K562 (cell line): ENCODE measurements around the gene PRR7. TPM values are rescaled to one million over a fixed set of nuclear protein-coding genes. Genes with fewer than 3 reads are reported as not detected.

Experiments
- ATAC-seq: fragments of 200-7000 bp; cut with Tn5 transposase; 3 replicates; pipeline ENCODE4 v1.9.1; 2020; ENCODE audit warnings: moderate library complexity
- BruUV-seq: library from RNA; stranded (reverse); fragments of 400-500 nt; replicated peaks from 2 replicates; lab custom pipeline; 2021; lab: Mats Ljungman, UMichigan
- CTCF ChIA-PET: fragments of 300-600 bp; formaldehyde crosslinking; extraction: SDS; loops from one replicate; lab custom pipeline; 2021; ENCODE audit warnings: low intra/inter-chr PET ratio; lab: Yijun Ruan, JAX
- POLR2A ChIA-PET: fragments of 300-600, 350-650 bp; sonication (Branson Sonifier 250); formaldehyde crosslinking; extraction: SDS; loops from one replicate; lab custom pipeline; 2021; ENCODE audit warnings: antibody characterized with exemption, inconsistent platforms; lab: Yijun Ruan, JAX
- DNase-seq, 4 experiments: peaks; one replicate each; pipeline versions ENCODE4 v3.0.0 to v3.0.0-alpha.2; 2011 to 2018; ENCODE audit warnings: low spot score in 3 of 4, mixed read lengths in 3 of 4; ENCODE audit errors: extremely low read depth in 1 of 4
- FAIRE-seq: peaks from 2 replicates; lab custom pipeline; 2011; peaks lifted over from hg19 to GRCh38; lab: Jason Lieb, UNC
- H2AFZ ChIP-seq: 2 replicates; pipeline ENCODE4 v1.6.0; 2011; ENCODE audit warnings: low read depth, low read length, control low read depth, inconsistent platforms
- H3K27ac ChIP-seq: fragments of 200-600 bp; 3 replicates; pipeline ENCODE4 v1.8.0; 2011; ENCODE audit warnings: low read depth, mild to moderate bottlenecking, control low read depth, inconsistent platforms, low read length, moderate library complexity, mixed read lengths; ENCODE audit errors: extremely low read depth
- H3K27me3 ChIP-seq, 2 experiments: fragments of 300-600 bp in 1 of 2; 2 replicates in 1 of 2; 3 replicates in 1 of 2; pipeline versions ENCODE4 v1.6.0 to v1.8.0; 2011; ENCODE audit warnings: inconsistent platforms in 2 of 2, low read length in 2 of 2, mild to moderate bottlenecking in 1 of 2, mixed read lengths in 1 of 2, moderate library complexity in 1 of 2; ENCODE audit not compliant: control insufficient read depth in 2 of 2, insufficient read depth in 2 of 2
- H3K36me3 ChIP-seq: fragments of 300-600 bp; 3 replicates; pipeline ENCODE4 v1.8.0; 2011; ENCODE audit warnings: mild to moderate bottlenecking, low read length, inconsistent platforms; ENCODE audit not compliant: control insufficient read depth, insufficient read depth
- H3K4me1 ChIP-seq, 2 experiments: fragments of 200-600 bp in 1 of 2; replicated peaks in 1 of 2; 2 replicates in 1 of 2; 3 replicates in 1 of 2; pipeline versions ENCODE4 v1.5.1 to v1.8.0; 2011; ENCODE audit warnings: inconsistent platforms in 2 of 2, low read length in 2 of 2, mild to moderate bottlenecking in 1 of 2, mixed read lengths in 1 of 2, moderate library complexity in 1 of 2; ENCODE audit not compliant: control insufficient read depth in 2 of 2, insufficient read depth in 2 of 2
- H3K4me2 ChIP-seq: 2 replicates; pipeline ENCODE4 v1.6.1; 2011; ENCODE audit warnings: low read length, control low read depth, inconsistent platforms, mixed read lengths; ENCODE audit not compliant: insufficient read depth
- H3K4me3 ChIP-seq: fragments of 200-600 bp; sonication (generic), shearing (Covaris generic); 2 replicates; pipeline ENCODE4 v1.5.1; 2016; ENCODE audit warnings: control low read depth, inconsistent platforms
- H3K79me2 ChIP-seq: fragments of 200-600 bp; 3 replicates; pipeline ENCODE4 v1.8.0; 2011; ENCODE audit warnings: low read length, inconsistent platforms; ENCODE audit not compliant: control insufficient read depth, insufficient read depth
- H3K9ac ChIP-seq, 2 experiments: 2 replicates each; pipeline versions ENCODE4 v1.6.0 to v1.6.1; 2011; ENCODE audit warnings: low read depth in 2 of 2, low read length in 2 of 2, control low read depth in 1 of 2, inconsistent platforms in 1 of 2, mild to moderate bottlenecking in 1 of 2, mixed read lengths in 1 of 2; ENCODE audit not compliant: insufficient read depth in 1 of 2
- H3K9me1 ChIP-seq: one replicate; pipeline ENCODE4 v1.6.0; 2011; ENCODE audit warnings: inconsistent platforms, mild to moderate bottlenecking, low read length, moderate library complexity; ENCODE audit not compliant: control insufficient read depth, insufficient read depth
- H3K9me3 ChIP-seq: replicated peaks from 2 replicates; pipeline ENCODE4 v1.5.1; 2011; ENCODE audit warnings: low read depth, low read length, inconsistent platforms; ENCODE audit not compliant: control insufficient read depth, insufficient read depth
- H4K20me1 ChIP-seq: replicated peaks from 2 replicates; pipeline ENCODE4 v1.6.1; 2011; ENCODE audit warnings: low read length, inconsistent platforms, mixed read lengths; ENCODE audit not compliant: control insufficient read depth, insufficient read depth
- CC2D1A ChIP-seq: fragments of 450-650 bp; IDR thresholded peaks from 2 replicates; pipeline ENCODE4 v1.6.1; 2017; ENCODE audit warnings: mild to moderate bottlenecking
- MCM2 ChIP-seq: fragments of 450-650 bp; IDR thresholded peaks from 2 replicates; pipeline ENCODE4 v1.6.1; 2017; ENCODE audit warnings: low read depth, mild to moderate bottlenecking
- POLR2G ChIP-seq: fragments of 200-400 bp; formaldehyde crosslinking; IDR thresholded peaks from 2 replicates; pipeline ENCODE4 v1.6.1; 2017; ENCODE audit warnings: low read depth, mild to moderate bottlenecking, antibody characterized with exemption, low read length, moderate library complexity
- TCF7L2 ChIP-seq: fragments of 150-350 bp; IDR thresholded peaks from 2 replicates; pipeline ENCODE4 v1.6.1; 2016; ENCODE audit warnings: low read depth, mild to moderate bottlenecking, low read length, moderate library complexity
- WGBS: fragments of 100-300 bp; shearing (Covaris generic); methylation state at CpG from one replicate; pipeline ENCODE4 v1.1.6; 2016; ENCODE audit warnings: low coverage, mixed read lengths; ENCODE audit not compliant: insufficient coverage; ENCODE audit errors: missing lambda C conversion rate; 5-methylcytosine and 5-hydroxymethylcytosine counted together
- in situ Hi-C: fragments of 300-500 bp; cut with MboI; formaldehyde crosslinking; loops from 4 replicates; pipeline ENCODE4 v1.15.0; 2018; ENCODE audit warnings: inconsistent platforms, mixed read lengths
- intact Hi-C: fragments of 100-400 bp; cut with micrococcal nuclease; formaldehyde crosslinking; loops from 2 replicates; pipeline ENCODE4 v1.14.2; 2022
- polyA plus RNA-seq, 8 experiments: library from polyadenylated mRNA; depleted of rRNA in 4 of 8; stranded (reverse) in 5 of 8; unstranded in 3 of 8; fragments of >200 nt; fragmentation: Nextera tagmentation in 2 of 8; fragmentation: Illumina TruSeq in 1 of 8; extraction: Ambion mirVana in 2 of 8; extraction: Trizol in 1 of 8; gene quantifications; 2 replicates each; pipeline versions ENCODE4 v1.2.1 to v1.2.3, GENCODE V29; 2011 to 2014; ENCODE audit warnings: inconsistent platforms in 1 of 8, missing spikeins in 1 of 8
- total RNA-seq, 7 experiments: library from RNA; depleted of rRNA in 6 of 7; stranded (reverse); fragments of >200 nt in 6 of 7; fragmentation: Illumina TruSeq in 2 of 7; extraction: Trizol in 2 of 7; gene quantifications; 2 replicates each; pipeline versions ENCODE4 v1.2.1 to v1.2.3, GENCODE V29; 2011 to 2021; ENCODE audit warnings: low replicate concordance in 1 of 7

Gene PRR7
- total and polyA plus RNA-seq, 9 of the 15 experiments (the other 6 are each of a cell fraction or from before 2014, with no cell fraction given) = 0.80 to 11.3 (median 10.4) TPM; not detected in 4

DNA sequence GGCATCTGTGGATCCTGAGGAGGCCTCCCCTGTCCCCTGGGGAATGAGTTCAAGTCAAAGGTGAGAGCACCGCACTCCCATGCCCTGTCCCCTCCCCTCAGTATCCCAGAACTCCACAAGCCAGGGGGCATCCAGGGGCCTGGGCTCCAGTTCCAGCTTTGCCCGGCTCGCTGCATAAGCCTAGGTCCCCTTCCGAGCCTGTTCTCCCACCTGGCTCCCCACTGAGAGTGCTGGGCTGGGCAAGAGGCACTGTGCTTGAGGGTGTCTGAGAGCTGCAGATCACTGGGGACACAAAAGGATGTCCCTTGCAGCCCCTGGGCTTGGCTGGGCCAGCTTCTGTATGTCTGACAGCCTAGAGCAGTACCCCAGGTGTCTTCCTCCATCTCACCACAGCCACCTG is 58.5 kb downstream of the PRR7 start:
- Histone ChIP-seq H3K27me3 (no peaks in the 10 kb centered on the region), H4K20me1 (no peaks in the 10 kb centered on the region), H3K36me3 (peaks cover 24% of the 10 kb centered on the region), H3K79me2 (peaks cover 15% of the 10 kb centered on the region; the same call in 2 of the 3 replicates), H3K4me3 (no peak overlapping the region), H3K9me3 (no peaks in the 10 kb centered on the region), H3K9ac (peak overlapping the region in 1 of 2 experiments; percentile 1; a peak in 2 of 4 replicates), H3K4me2 (no peak overlapping the region), H3K27ac (no peak overlapping the region), H2AFZ (no peak overlapping the region), H3K4me1 (peaks cover 31 to 65% of the 10 kb centered on the region in 2 experiments), H3K9me1 (no peaks in the 10 kb centered on the region)
- ATAC-seq (no peak), FAIRE-seq (no peak), DNase-seq (no peak)
- in situ Hi-C loops (no loop called here), intact Hi-C loops (no loop called here)
- 90% methylated on average over 4 of the region's 4 CpGs for WGBS
- BruUV-seq = no TSS peak
- ChIA-PET POLR2A (interaction anchor here (0.6 to 1.4 kb wide), 6 partner anchors 9 to 108 kb away, joined by 3 to 7 read pairs (median 4); partner anchors contain the start of gene TMED9), CTCF (no interaction called here)
- TF ChIP-seq TCF7L2 = no peak
- TF ChIP-seq CC2D1A = no peak
- 0 out of 2 replicates have a peak, but pooled peaks have one; percentile 3 for TF ChIP-seq POLR2G
- no peak for TF ChIP-seq MCM2

Other genes with a start within 250 kb of the PRR7 start
Only the 7 nearest of the 16 such genes appear.
- not detected in 2 replicates for gene SLC34A1, start 62.4 kb upstream of the PRR7 start, total RNA-seq (2014; rRNA removed)
- gene SLC34A1, start 62.4 kb upstream of the PRR7 start, total RNA-seq (2014; rRNA removed; fragmentation: Illumina TruSeq; extraction: Trizol) = not detected in 2 replicates
- not detected in 2 replicates for gene SLC34A1, start 62.4 kb upstream of the PRR7 start, total RNA-seq (2015; rRNA removed; fragmentation: Illumina TruSeq; extraction: Trizol)
- not detected in 2 replicates for gene SLC34A1, start 62.4 kb upstream of the PRR7 start, total RNA-seq (2021)
- not detected in 2 replicates for gene SLC34A1, start 62.4 kb upstream of the PRR7 start, polyA plus RNA-seq (2011; rRNA removed)
- not detected in 2 replicates for gene SLC34A1, start 62.4 kb upstream of the PRR7 start, polyA plus RNA-seq (2014; fragmentation: Illumina TruSeq; extraction: Trizol)
- not detected for gene SLC34A1, start 62.4 kb upstream of the PRR7 start, polyA plus RNA-seq (2014; fragmentation: Nextera tagmentation; extraction: Ambion mirVana)
- not detected in 2 replicates for gene SLC34A1, start 62.4 kb upstream of the PRR7 start, polyA plus RNA-seq (2014; rRNA removed)
- not detected in 2 replicates for gene PFN3, start 46.2 kb upstream of the PRR7 start, total RNA-seq (2014; rRNA removed)
- gene PFN3, start 46.2 kb upstream of the PRR7 start, total RNA-seq (2014; rRNA removed; fragmentation: Illumina TruSeq; extraction: Trizol) = not detected in 2 replicates
- gene PFN3, start 46.2 kb upstream of the PRR7 start, total RNA-seq (2015; rRNA removed; fragmentation: Illumina TruSeq; extraction: Trizol) = not detected in 2 replicates
- gene PFN3, start 46.2 kb upstream of the PRR7 start, total RNA-seq (2021) = not detected in 2 replicates
- gene PFN3, start 46.2 kb upstream of the PRR7 start, polyA plus RNA-seq (2011; rRNA removed) = not detected in 2 replicates
- gene PFN3, start 46.2 kb upstream of the PRR7 start, polyA plus RNA-seq (2014; fragmentation: Illumina TruSeq; extraction: Trizol) = not detected in 2 replicates
- gene PFN3, start 46.2 kb upstream of the PRR7 start, polyA plus RNA-seq (2014; fragmentation: Nextera tagmentation; extraction: Ambion mirVana) = not detected
- gene PFN3, start 46.2 kb upstream of the PRR7 start, polyA plus RNA-seq (2014; rRNA removed) = not detected in 2 replicates
- 13.8 and 23.9 TPM in 2 replicates for gene F12, start 37.2 kb upstream of the PRR7 start, total RNA-seq (2014; rRNA removed)
- gene F12, start 37.2 kb upstream of the PRR7 start, total RNA-seq (2014; rRNA removed; fragmentation: Illumina TruSeq; extraction: Trizol) = 0.80 and 1.1 TPM in 2 replicates
- gene F12, start 37.2 kb upstream of the PRR7 start, total RNA-seq (2015; rRNA removed; fragmentation: Illumina TruSeq; extraction: Trizol) = 3.6 and 4.7 TPM in 2 replicates
- gene F12, start 37.2 kb upstream of the PRR7 start, total RNA-seq (2021) = 18.3 and 22.6 TPM in 2 replicates
- gene F12, start 37.2 kb upstream of the PRR7 start, polyA plus RNA-seq (2011; rRNA removed) = 6.1 and 9.7 TPM in 2 replicates
- 0.59 and 2.7 TPM in 2 replicates for gene F12, start 37.2 kb upstream of the PRR7 start, polyA plus RNA-seq (2014; fragmentation: Illumina TruSeq; extraction: Trizol)
- 1 to 10 TPM in 1 of 2 experiments, under 1 TPM in 1; 0.91 to 1.3 TPM for gene F12, start 37.2 kb upstream of the PRR7 start, polyA plus RNA-seq (2014; fragmentation: Nextera tagmentation; extraction: Ambion mirVana)
- 14.3 and 14.9 TPM in 2 replicates for gene F12, start 37.2 kb upstream of the PRR7 start, polyA plus RNA-seq (2014; rRNA removed)
- gene GRK6, start 20.1 kb upstream of the PRR7 start, total RNA-seq (2014; rRNA removed) = 89.8 and 100 TPM in 2 replicates
- gene GRK6, start 20.1 kb upstream of the PRR7 start, total RNA-seq (2014; rRNA removed; fragmentation: Illumina TruSeq; extraction: Trizol) = 31.2 and 35.7 TPM in 2 replicates
- gene GRK6, start 20.1 kb upstream of the PRR7 start, total RNA-seq (2015; rRNA removed; fragmentation: Illumina TruSeq; extraction: Trizol) = 54.0 and 54.1 TPM in 2 replicates
- 114 and 122 TPM in 2 replicates for gene GRK6, start 20.1 kb upstream of the PRR7 start, total RNA-seq (2021)
- 44.1 and 44.5 TPM in 2 replicates for gene GRK6, start 20.1 kb upstream of the PRR7 start, polyA plus RNA-seq (2011; rRNA removed)
- gene GRK6, start 20.1 kb upstream of the PRR7 start, polyA plus RNA-seq (2014; fragmentation: Illumina TruSeq; extraction: Trizol) = 39.2 and 69.3 TPM in 2 replicates
- 1 to 10 TPM in 1 of 2 experiments, under 1 TPM in 1; 0.63 to 1.8 TPM for gene GRK6, start 20.1 kb upstream of the PRR7 start, polyA plus RNA-seq (2014; fragmentation: Nextera tagmentation; extraction: Ambion mirVana)
- gene GRK6, start 20.1 kb upstream of the PRR7 start, polyA plus RNA-seq (2014; rRNA removed) = 69.0 and 80.4 TPM in 2 replicates
- gene DBN1, start 26.8 kb downstream of the PRR7 start, total RNA-seq (2014; rRNA removed) = 72.9 and 87.2 TPM in 2 replicates
- gene DBN1, start 26.8 kb downstream of the PRR7 start, total RNA-seq (2014; rRNA removed; fragmentation: Illumina TruSeq; extraction: Trizol) = 11.7 and 12.3 TPM in 2 replicates
- gene DBN1, start 26.8 kb downstream of the PRR7 start, total RNA-seq (2015; rRNA removed; fragmentation: Illumina TruSeq; extraction: Trizol) = 27.9 and 33.0 TPM in 2 replicates
- 78.9 and 84.3 TPM in 2 replicates for gene DBN1, start 26.8 kb downstream of the PRR7 start, total RNA-seq (2021)
- gene DBN1, start 26.8 kb downstream of the PRR7 start, polyA plus RNA-seq (2011; rRNA removed) = 34.3 and 44.2 TPM in 2 replicates
- 22.1 and 54.4 TPM in 2 replicates for gene DBN1, start 26.8 kb downstream of the PRR7 start, polyA plus RNA-seq (2014; fragmentation: Illumina TruSeq; extraction: Trizol)
- gene DBN1, start 26.8 kb downstream of the PRR7 start, polyA plus RNA-seq (2014; fragmentation: Nextera tagmentation; extraction: Ambion mirVana) = under 1 TPM; 0.25 to 0.34 TPM
- gene DBN1, start 26.8 kb downstream of the PRR7 start, polyA plus RNA-seq (2014; rRNA removed) = 53.2 and 81.8 TPM in 2 replicates
- 85.6 and 89.0 TPM in 2 replicates for gene PDLIM7, start 50.8 kb downstream of the PRR7 start, total RNA-seq (2014; rRNA removed)
- 6.4 and 10.4 TPM in 2 replicates for gene PDLIM7, start 50.8 kb downstream of the PRR7 start, total RNA-seq (2014; rRNA removed; fragmentation: Illumina TruSeq; extraction: Trizol)
- 32.6 and 38.1 TPM in 2 replicates for gene PDLIM7, start 50.8 kb downstream of the PRR7 start, total RNA-seq (2015; rRNA removed; fragmentation: Illumina TruSeq; extraction: Trizol)
- 112 and 124 TPM in 2 replicates for gene PDLIM7, start 50.8 kb downstream of the PRR7 start, total RNA-seq (2021)
- gene PDLIM7, start 50.8 kb downstream of the PRR7 start, polyA plus RNA-seq (2011; rRNA removed) = 34.7 and 66.8 TPM in 2 replicates
- gene PDLIM7, start 50.8 kb downstream of the PRR7 start, polyA plus RNA-seq (2014; fragmentation: Illumina TruSeq; extraction: Trizol) = 25.5 and 49.4 TPM in 2 replicates
- gene PDLIM7, start 50.8 kb downstream of the PRR7 start, polyA plus RNA-seq (2014; fragmentation: Nextera tagmentation; extraction: Ambion mirVana) = 1 to 10 TPM; 2.1 to 4.1 TPM
- 115 and 119 TPM in 2 replicates for gene PDLIM7, start 50.8 kb downstream of the PRR7 start, polyA plus RNA-seq (2014; rRNA removed)
- gene DOK3, start 63.0 kb downstream of the PRR7 start, total RNA-seq (2014; rRNA removed) = 9.2 and 11.0 TPM in 2 replicates
- gene DOK3, start 63.0 kb downstream of the PRR7 start, total RNA-seq (2014; rRNA removed; fragmentation: Illumina TruSeq; extraction: Trizol) = 2.0 TPM in 2 replicates
- 5.9 and 7.2 TPM in 2 replicates for gene DOK3, start 63.0 kb downstream of the PRR7 start, total RNA-seq (2015; rRNA removed; fragmentation: Illumina TruSeq; extraction: Trizol)
- gene DOK3, start 63.0 kb downstream of the PRR7 start, total RNA-seq (2021) = 15.7 and 21.1 TPM in 2 replicates
- gene DOK3, start 63.0 kb downstream of the PRR7 start, polyA plus RNA-seq (2011; rRNA removed) = 8.0 and 16.1 TPM in 2 replicates
- 10.1 and 12.5 TPM in 2 replicates for gene DOK3, start 63.0 kb downstream of the PRR7 start, polyA plus RNA-seq (2014; fragmentation: Illumina TruSeq; extraction: Trizol)
- 1 to 10 TPM; 1.3 to 1.7 TPM for gene DOK3, start 63.0 kb downstream of the PRR7 start, polyA plus RNA-seq (2014; fragmentation: Nextera tagmentation; extraction: Ambion mirVana)
- 16.9 and 23.0 TPM in 2 replicates for gene DOK3, start 63.0 kb downstream of the PRR7 start, polyA plus RNA-seq (2014; rRNA removed)